GM12878 (cell line): ENCODE data around the gene FAM222B. TPM values are rescaled to one million over a fixed set of nuclear protein-coding genes. Genes with fewer than 3 reads are reported as not detected.

Source experiments
- ATAC-seq: fragments of 200-7000 bp; cut with Tn5 transposase; 3 replicates; pipeline ENCODE4 v1.9.1; 2020; ENCODE audit warnings: mild to moderate bottlenecking, moderate library complexity
- BruUV-seq: library from RNA; stranded (reverse); fragments of 400-500 nt; replicated peaks from 2 replicates; lab custom pipeline; 2021; lab: Mats Ljungman, UMichigan
- CTCF ChIA-PET: fragments of 300-600 bp; sonication (Branson Sonifier 250); formaldehyde crosslinking; extraction: SDS; loops from one replicate; lab custom pipeline; 2021; ENCODE audit warnings: inconsistent platforms; lab: Yijun Ruan, JAX
- POLR2A ChIA-PET: fragments of 350-600 bp; formaldehyde crosslinking; extraction: SDS; loops from one replicate; lab custom pipeline; 2021; ENCODE audit warnings: inconsistent platforms; lab: Charles Lee
- RAD21 ChIA-PET: fragments of 300-600 bp; sonication (Branson Sonifier 250); formaldehyde crosslinking; loops from one replicate; lab custom pipeline; 2023; ENCODE audit warnings: antibody characterized with exemption; ENCODE audit not compliant: unreplicated experiment; lab: Charles Lee
- SMC1A ChIA-PET: fragments of 300-600 bp; sonication (Branson Sonifier 250); formaldehyde crosslinking; loops from one replicate; lab custom pipeline; 2023; ENCODE audit not compliant: unreplicated experiment, uncharacterized antibody; lab: Charles Lee
- DNase-seq: peaks from one replicate; pipeline ENCODE4 v3.0.0-alpha.2; 2011; ENCODE audit warnings: low read depth, low spot score
- FAIRE-seq: peaks from 3 replicates; lab custom pipeline; 2011; peaks lifted over from hg19 to GRCh38; lab: Jason Lieb, UNC
- H2AFZ ChIP-seq: 2 replicates; pipeline ENCODE4 v1.6.0; 2011; ENCODE audit warnings: low read depth, low read length, control low read depth; ENCODE audit not compliant: control insufficient read depth
- H3K27ac ChIP-seq: 2 replicates; pipeline ENCODE4 v1.5.1; 2011; ENCODE audit warnings: control low read depth; ENCODE audit not compliant: control insufficient read depth, insufficient read depth
- H3K27me3 ChIP-seq, 2 experiments: replicated peaks in 1 of 2; 2 replicates each; pipeline versions ENCODE4 v1.6.0 to v1.6.1; 2011; ENCODE audit warnings: low read length in 1 of 2; ENCODE audit not compliant: control insufficient read depth in 2 of 2, insufficient read depth in 2 of 2
- H3K36me3 ChIP-seq, 2 experiments: 2 replicates each; pipeline ENCODE4 v1.5.1; 2011; ENCODE audit warnings: low read length in 1 of 2; ENCODE audit not compliant: control insufficient read depth in 2 of 2, insufficient read depth in 2 of 2
- H3K4me1 ChIP-seq: 2 replicates; pipeline ENCODE4 v1.6.1; 2011; ENCODE audit warnings: mild to moderate bottlenecking, low read length, moderate library complexity, mixed read lengths; ENCODE audit not compliant: control insufficient read depth, insufficient read depth
- H3K4me2 ChIP-seq: 2 replicates; pipeline ENCODE4 v1.6.0; 2011; ENCODE audit warnings: control low read depth; ENCODE audit not compliant: control insufficient read depth, insufficient read depth
- H3K4me3 ChIP-seq: fragments of 200-600 bp; sonication (generic); 2 replicates; pipeline ENCODE4 v1.5.1; 2016
- H3K79me2 ChIP-seq: 2 replicates; pipeline ENCODE4 v1.6.0; 2011; ENCODE audit warnings: low read length; ENCODE audit not compliant: control insufficient read depth, insufficient read depth
- H3K9ac ChIP-seq: 2 replicates; pipeline ENCODE4 v1.8.0; 2011; ENCODE audit warnings: low read length, control low read depth, mixed read lengths; ENCODE audit not compliant: control insufficient read depth, insufficient read depth
- H3K9me3 ChIP-seq: replicated peaks from 3 replicates; pipeline ENCODE4 v1.5.1; 2011; ENCODE audit warnings: mild to moderate bottlenecking, low read length; ENCODE audit not compliant: control insufficient read depth, insufficient read depth
- H4K20me1 ChIP-seq: 2 replicates; pipeline ENCODE4 v1.6.0; 2011; ENCODE audit not compliant: control insufficient read depth, insufficient read depth
- CBFB ChIP-seq: IDR thresholded peaks from 2 replicates; pipeline ENCODE4 v1.6.1; 2016; ENCODE audit warnings: antibody characterized with exemption, low read depth
- CREB1 ChIP-seq: IDR thresholded peaks from 2 replicates; pipeline ENCODE4 v1.6.1; 2012; ENCODE audit warnings: low read depth, mild to moderate bottlenecking, inconsistent platforms
- ETV6 ChIP-seq, 2 experiments: fragments of 450-650 bp in 1 of 2; IDR thresholded peaks in 1 of 2; conservative IDR thresholded peaks in 1 of 2; 2 replicates each; pipeline ENCODE4 v1.6.1; 2014; ENCODE audit warnings: antibody characterized with exemption in 1 of 2, borderline replicate concordance in 1 of 2, low read depth in 1 of 2, mild to moderate bottlenecking in 1 of 2, moderate library complexity in 1 of 2
- HCFC1 ChIP-seq: fragments of 150-350 bp; IDR thresholded peaks from 2 replicates; pipeline ENCODE4 v1.6.1; 2014; ENCODE audit warnings: low read length
- LARP7 ChIP-seq: fragments of 450-650 bp; IDR thresholded peaks from 2 replicates; pipeline ENCODE4 v1.6.1; 2017; ENCODE audit warnings: mild to moderate bottlenecking
- NKRF ChIP-seq: fragments of 450-650 bp; conservative IDR thresholded peaks from 2 replicates; pipeline ENCODE4 v1.6.1; 2017; ENCODE audit warnings: mild to moderate bottlenecking, moderate library complexity
- NR2C1 ChIP-seq: fragments of 450-650 bp; IDR thresholded peaks from 2 replicates; pipeline ENCODE4 v1.6.1; 2017; ENCODE audit warnings: antibody characterized with exemption, mild to moderate bottlenecking, moderate library complexity
- PAX5 ChIP-seq: IDR thresholded peaks from 2 replicates; pipeline ENCODE4 v1.6.1; 2011; ENCODE audit warnings: low read depth, low read length, borderline replicate concordance
- POLR2A ChIP-seq: IDR thresholded peaks from 2 replicates; pipeline ENCODE4 v1.6.1; 2011; ENCODE audit warnings: low read depth, mild to moderate bottlenecking, low read length
- REST ChIP-seq: IDR thresholded peaks from 2 replicates; pipeline ENCODE4 v1.6.1; 2012; ENCODE audit warnings: mild to moderate bottlenecking, low read depth, low read length
- SMARCA5 ChIP-seq: fragments of 450-650 bp; IDR thresholded peaks from 2 replicates; pipeline ENCODE4 v1.6.1; 2017; ENCODE audit warnings: mild to moderate bottlenecking
- TBL1XR1 ChIP-seq: IDR thresholded peaks from 2 replicates; pipeline ENCODE4 v1.6.1; 2012; ENCODE audit warnings: low read depth, low read length, improper control_type of control experiment
- ZNF24 ChIP-seq: fragments of 450-650 bp; IDR thresholded peaks from 2 replicates; pipeline ENCODE4 v1.6.1; 2017; ENCODE audit warnings: antibody characterized with exemption, mild to moderate bottlenecking
- WGBS: methylation state at CpG from one replicate; pipeline ENCODE4 v1.1.6; 2016; ENCODE audit warnings: low lambda C conversion rate; ENCODE audit not compliant: insufficient replicate concordance, insufficient coverage; ENCODE audit errors: missing lambda C conversion rate; 5-methylcytosine and 5-hydroxymethylcytosine counted together
- in situ Hi-C: fragments of 300-500 bp; cut with MboI; formaldehyde crosslinking; loops from 9 replicates; pipeline ENCODE4 v1.14.3; 2018; ENCODE audit warnings: mixed read lengths
- intact Hi-C: fragments of 100-400 bp; cut with micrococcal nuclease; formaldehyde crosslinking; loops from one replicate; pipeline ENCODE4 v1.14.2; 2022; ENCODE audit not compliant: unreplicated experiment
- polyA plus RNA-seq, 11 experiments: library from polyadenylated mRNA; depleted of rRNA in 4 of 11; unstranded in 6 of 11; stranded (reverse) in 5 of 11; fragments of >200 nt; fragmentation: Nextera tagmentation in 4 of 11; fragmentation: Illumina TruSeq in 1 of 11; extraction: Ambion mirVana in 4 of 11; extraction: Trizol in 1 of 11; gene quantifications; 1 replicate in 1 of 11; 2 replicates in 10 of 11; pipeline versions ENCODE4 v1.2.1 to v1.2.3, GENCODE V29; 2011 to 2016; ENCODE audit warnings: inconsistent platforms in 2 of 11, missing spikeins in 2 of 11, low read depth in 1 of 11
- total RNA-seq, 4 experiments: library from RNA; depleted of rRNA in 3 of 4; stranded (reverse); fragments of >200 nt in 3 of 4; fragmentation: Illumina TruSeq in 1 of 4; extraction: Trizol in 1 of 4; gene quantifications; 2 replicates each; pipeline versions ENCODE4 v1.2.1 to v1.2.3, GENCODE V29; 2013 to 2021

The FAM222B gene
- total and polyA plus RNA-seq, 10 of the 15 experiments (the other 5 are each of a cell fraction or from before 2014, with no cell fraction given): 2.8 to 18.3 (median 6.4) TPM

GRCh38 chr17:28712032-28712704 is 130.4 kb downstream of the FAM222B start (continued):
- TF ChIP-seq REST: no peak
- no peak for TF ChIP-seq ZNF24
- TF ChIP-seq ETV6 (conservative IDR thresholded peaks at IDR 0.05 in 1 of 2, IDR thresholded peaks at IDR 0.05 in 1 of 2; ENCODE audit: borderline replicate concordance in 1 of 2, low read depth in 1 of 2): no peak
- no peak for TF ChIP-seq HCFC1

DNA sequence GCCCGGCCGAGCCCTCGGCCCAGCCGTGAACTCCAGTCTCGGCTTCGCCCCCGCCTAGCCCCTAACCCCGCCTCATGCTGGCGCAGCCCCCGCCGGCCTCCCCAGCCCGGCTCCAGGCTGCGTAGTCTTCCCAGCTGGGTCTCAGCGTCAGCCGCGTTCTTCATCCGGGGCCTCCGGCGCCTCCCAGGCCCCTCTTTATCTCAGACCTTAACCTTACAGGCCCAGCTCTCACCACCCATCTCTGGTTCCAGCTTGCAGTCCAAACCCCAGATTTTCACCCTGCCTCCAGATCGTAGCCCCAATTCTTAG is 130.9 kb downstream of the FAM222B start, which contains the start of gene PROCA1:
PROCA1 (minus strand) TSS at position 166 of the 309 bp plus-strand sequence. CDS start 228 bp downstream, outside the sequence.
- peaks cover 9% of the 10 kb centered on the region for H3K4me1 ChIP-seq
- H3K9ac ChIP-seq: peak within 1 kb of the TSS; percentile 72
- peak within 1 kb of the TSS; percentile 93 for H2AFZ ChIP-seq
- H3K36me3 ChIP-seq: no peaks in the 10 kb centered on the region; a peak in 1 of 4 replicates
- ChIA-PET RAD21 (interaction anchor here (0.7 to 3.4 kb wide), 13 partner anchors 8 to 406 kb away, joined by 3 to 20 read pairs (median 5); partner anchors contain the start of genes BLTP2, PIGS, RPL23A and SDF2), SMC1A (interaction anchor here (0.6 to 2.6 kb wide), 12 partner anchors 8 to 161 kb away, joined by 3 to 13 read pairs (median 4); partner anchors contain the start of genes RPL23A, SDF2, SUPT6H and TLCD1), CTCF (interaction anchor here (0.6 to 3.1 kb wide), 9 partner anchors 9 to 92 kb away, joined by 3 to 18 read pairs (median 4); partner anchors contain the start of gene TLCD1), POLR2A (interaction anchor here (0.6 to 3.5 kb wide), 20 partner anchors 8 to 633 kb away, joined by 3 to 29 read pairs (median 5); partner anchors contain the start of genes ALDOC, BLTP2, RPL23A and SDF2)
- 2% methylated on average over 18 of the region's 20 CpGs for WGBS
- intact Hi-C loops (loop anchor here (2.0 to 10.0 kb wide), 2 partner anchors 65 to 157 kb away; partner anchors contain the start of gene UNC119), in situ Hi-C loops (no loop called here)
- H3K4me3 ChIP-seq: peak within 1 kb of the TSS; percentile 73
- H4K20me1 ChIP-seq: no peaks in the 10 kb centered on the region
- peak within 1 kb of the TSS; percentile 95 for H3K4me2 ChIP-seq
- H3K79me2 ChIP-seq: no peaks in the 10 kb centered on the region
- DNase-seq (no peak), ATAC-seq (peak; percentile 49), FAIRE-seq (no peak)
- TSS peak; percentile 64 for BruUV-seq
- peak within 1 kb of the TSS; percentile 61 for H3K27ac ChIP-seq
- no peaks in the 10 kb centered on the region for H3K9me3 ChIP-seq
- no peaks in the 10 kb centered on the region for H3K27me3 ChIP-seq
- TF ChIP-seq TBL1XR1 (no peak), LARP7 (0 out of 2 replicates have a peak, but pooled peaks have one; percentile 28), CBFB (0 out of 2 replicates have a peak, but pooled peaks have one; percentile 2), NKRF (0 out of 2 replicates have a peak, but pooled peaks have one; percentile 10), POLR2A (peak; percentile 7; the same call in 1 of the 2 replicates), CREB1 (0 out of 2 replicates have a peak, but pooled peaks have one; percentile 1), SMARCA5 (0 out of 2 replicates have a peak, but pooled peaks have one; percentile 33), NR2C1 (no peak), PAX5 (no peak)
